Measurements from ENCODE around the gene FN3KRP.

The FN3KRP gene

GRCh38 chr17:82687871-82688270 is 28.6 kb upstream of the FN3KRP start:
- no peak overlapping the region for H3K27ac ChIP-seq (ENCODE audit: low read depth, low read length)
- no peaks in the 10 kb centered on the region for H3K4me1 ChIP-seq (ENCODE audit: control insufficient read depth in 5 of 5, insufficient read depth in 5 of 5, low read length in 5 of 5)
- no peak overlapping the region for H3K9ac ChIP-seq (ENCODE audit: low read length in 5 of 5)
- H3K9me3 ChIP-seq (ENCODE audit: control insufficient read depth in 5 of 5, low read length in 5 of 5), result no peaks in the 10 kb centered on the region
- H3K36me3 ChIP-seq (ENCODE audit: control insufficient read depth in 5 of 5, insufficient read depth in 5 of 5, low read length in 5 of 5), result peaks cover 0 to 16% (median 9%) of the 10 kb centered on the region in 5 donors
- H3K27me3 ChIP-seq (ENCODE audit: control insufficient read depth in 5 of 5, insufficient read depth in 4 of 5, low read length in 5 of 5), result no peaks in the 10 kb centered on the region
- H3K4me3 ChIP-seq (ENCODE audit: low read depth in 1 of 5, low read length in 5 of 5), result no peak overlapping the region

GRCh38 chr17:82689077-82689476 is 27.4 kb upstream of the FN3KRP start:
- H3K27ac ChIP-seq (ENCODE audit: low read depth, low read length), result no peak overlapping the region
- H3K9me3 ChIP-seq (ENCODE audit: control insufficient read depth in 5 of 5, low read length in 5 of 5), result peaks cover 0 to under 1% (median 0%) of the 10 kb centered on the region in 5 donors
- H3K9ac ChIP-seq (ENCODE audit: low read length in 5 of 5), result no peak overlapping the region
- no peaks in the 10 kb centered on the region for H3K27me3 ChIP-seq (ENCODE audit: control insufficient read depth in 5 of 5, insufficient read depth in 4 of 5, low read length in 5 of 5)
- no peaks in the 10 kb centered on the region for H3K4me1 ChIP-seq (ENCODE audit: control insufficient read depth in 5 of 5, insufficient read depth in 5 of 5, low read length in 5 of 5)
- H3K36me3 ChIP-seq (ENCODE audit: control insufficient read depth in 5 of 5, insufficient read depth in 5 of 5, low read length in 5 of 5), result peaks cover 0 to 16% (median 9%) of the 10 kb centered on the region in 5 donors
- no peak overlapping the region for H3K4me3 ChIP-seq (ENCODE audit: low read depth in 1 of 5, low read length in 5 of 5)

- peaks cover 0 to 16% (median 9%) of the 10 kb centered on the region in 5 donors for H3K36me3 ChIP-seq (ENCODE audit: control insufficient read depth in 5 of 5, insufficient read depth in 5 of 5, low read length in 5 of 5)
- H3K4me1 ChIP-seq (ENCODE audit: control insufficient read depth in 5 of 5, insufficient read depth in 5 of 5, low read length in 5 of 5), result no peaks in the 10 kb centered on the region
- no peaks in the 10 kb centered on the region for H3K27me3 ChIP-seq (ENCODE audit: control insufficient read depth in 5 of 5, insufficient read depth in 4 of 5, low read length in 5 of 5)
- H3K4me3 ChIP-seq (ENCODE audit: low read depth in 1 of 5, low read length in 5 of 5), result no peak overlapping the region
- peaks cover 0 to 8% (median 4%) of the 10 kb centered on the region in 5 donors for H3K9me3 ChIP-seq (ENCODE audit: control insufficient read depth in 5 of 5, low read length in 5 of 5)
- no peak overlapping the region for H3K9ac ChIP-seq (ENCODE audit: low read length in 5 of 5)
- H3K27ac ChIP-seq (ENCODE audit: low read depth, low read length), result no peak overlapping the region
These were observed 25.6 kb upstream of the FN3KRP start for GRCh38 chr17:82690786-82691489.

GRCh38 chr17:82691714-82692113 is 24.8 kb upstream of the FN3KRP start:
- Histone ChIP-seq H3K27ac (ENCODE audit: low read depth, low read length) (no peak overlapping the region), H3K4me1 (ENCODE audit: control insufficient read depth in 5 of 5, insufficient read depth in 5 of 5, low read length in 5 of 5) (peaks cover 0 to under 1% (median 0%) of the 10 kb centered on the region in 5 donors), H3K27me3 (ENCODE audit: control insufficient read depth in 5 of 5, insufficient read depth in 4 of 5, low read length in 5 of 5) (no peaks in the 10 kb centered on the region), H3K36me3 (ENCODE audit: control insufficient read depth in 5 of 5, insufficient read depth in 5 of 5, low read length in 5 of 5) (peaks cover 0 to 16% (median 9%) of the 10 kb centered on the region in 5 donors), H3K9me3 (ENCODE audit: control insufficient read depth in 5 of 5, low read length in 5 of 5) (peaks cover 0 to 8% (median 4%) of the 10 kb centered on the region in 5 donors), H3K4me3 (ENCODE audit: low read depth in 1 of 5, low read length in 5 of 5) (no peak overlapping the region), H3K9ac (ENCODE audit: low read length in 5 of 5) (no peak overlapping the region)

- Histone ChIP-seq H3K4me3 (ENCODE audit: low read depth in 1 of 5, low read length in 5 of 5) (no peak overlapping the region), H3K36me3 (ENCODE audit: control insufficient read depth in 5 of 5, insufficient read depth in 5 of 5, low read length in 5 of 5) (peaks cover 0 to 16% (median 9%) of the 10 kb centered on the region in 5 donors), H3K27me3 (ENCODE audit: control insufficient read depth in 5 of 5, insufficient read depth in 4 of 5, low read length in 5 of 5) (no peaks in the 10 kb centered on the region), H3K27ac (ENCODE audit: low read depth, low read length) (no peak overlapping the region), H3K4me1 (ENCODE audit: control insufficient read depth in 5 of 5, insufficient read depth in 5 of 5, low read length in 5 of 5) (peaks cover 1 to 6% (median 5%) of the 10 kb centered on the region in 5 donors), H3K9ac (ENCODE audit: low read length in 5 of 5) (peak overlapping the region in 1 of 5 donors; percentile 44), H3K9me3 (ENCODE audit: control insufficient read depth in 5 of 5, low read length in 5 of 5) (peaks cover 0 to 8% (median 4%) of the 10 kb centered on the region in 5 donors)
These were observed 24.2 kb upstream of the FN3KRP start for GRCh38 chr17:82692268-82692667.

- Histone ChIP-seq H3K4me3 (ENCODE audit: low read depth in 1 of 5, low read length in 5 of 5) (no peak overlapping the region), H3K9me3 (ENCODE audit: control insufficient read depth in 5 of 5, low read length in 5 of 5) (peaks cover 0 to 8% (median 4%) of the 10 kb centered on the region in 5 donors), H3K27ac (ENCODE audit: low read depth, low read length) (no peak overlapping the region), H3K4me1 (ENCODE audit: control insufficient read depth in 5 of 5, insufficient read depth in 5 of 5, low read length in 5 of 5) (peaks cover 1 to 14% (median 10%) of the 10 kb centered on the region in 5 donors), H3K36me3 (ENCODE audit: control insufficient read depth in 5 of 5, insufficient read depth in 5 of 5, low read length in 5 of 5) (peaks cover 0 to 16% (median 9%) of the 10 kb centered on the region in 5 donors), H3K27me3 (ENCODE audit: control insufficient read depth in 5 of 5, insufficient read depth in 4 of 5, low read length in 5 of 5) (no peaks in the 10 kb centered on the region), H3K9ac (ENCODE audit: low read length in 5 of 5) (no peak overlapping the region)
These were observed 23.2 kb upstream of the FN3KRP start for GRCh38 chr17:82693168-82693867.

- Histone ChIP-seq H3K4me3 (ENCODE audit: low read depth in 1 of 5, low read length in 5 of 5) (no peak overlapping the region), H3K9me3 (ENCODE audit: control insufficient read depth in 5 of 5, low read length in 5 of 5) (peaks cover 0 to 8% (median 4%) of the 10 kb centered on the region in 5 donors)
These were observed 21.9 kb upstream of the FN3KRP start for GRCh38 chr17:82694647-82695046.

GRCh38 chr17:82696259-82696658 is 20.2 kb upstream of the FN3KRP start:
- H3K9ac ChIP-seq (ENCODE audit: low read length in 5 of 5), result no peak overlapping the region
- peaks cover 0 to 5% (median 3%) of the 10 kb centered on the region in 5 donors for H3K36me3 ChIP-seq (ENCODE audit: control insufficient read depth in 5 of 5, insufficient read depth in 5 of 5, low read length in 5 of 5)
- peaks cover 0 to 8% (median 4%) of the 10 kb centered on the region in 5 donors for H3K9me3 ChIP-seq (ENCODE audit: control insufficient read depth in 5 of 5, low read length in 5 of 5)
- H3K4me1 ChIP-seq (ENCODE audit: control insufficient read depth in 5 of 5, insufficient read depth in 5 of 5, low read length in 5 of 5), result peaks cover 6 to 24% (median 20%) of the 10 kb centered on the region in 5 donors
- H3K4me3 ChIP-seq (ENCODE audit: low read depth in 1 of 5, low read length in 5 of 5), result no peak overlapping the region
- H3K27me3 ChIP-seq (ENCODE audit: control insufficient read depth in 5 of 5, insufficient read depth in 4 of 5, low read length in 5 of 5), result no peaks in the 10 kb centered on the region
- H3K27ac ChIP-seq (ENCODE audit: low read depth, low read length), result no peak overlapping the region

More at GRCh38 chr17:82694647-82695046, 21.9 kb upstream of the FN3KRP start:
- Histone ChIP-seq H3K36me3 (ENCODE audit: control insufficient read depth in 5 of 5, insufficient read depth in 5 of 5, low read length in 5 of 5) (peaks cover 0 to 16% (median 9%) of the 10 kb centered on the region in 5 donors), H3K27me3 (ENCODE audit: control insufficient read depth in 5 of 5, insufficient read depth in 4 of 5, low read length in 5 of 5) (no peaks in the 10 kb centered on the region), H3K27ac (ENCODE audit: low read depth, low read length) (no peak overlapping the region), H3K4me1 (ENCODE audit: control insufficient read depth in 5 of 5, insufficient read depth in 5 of 5, low read length in 5 of 5) (peaks cover 6 to 22% (median 18%) of the 10 kb centered on the region in 5 donors), H3K9ac (ENCODE audit: low read length in 5 of 5) (no peak overlapping the region)

GRCh38 chr17:82696916-82697807 is 19.3 kb upstream of the FN3KRP start:
- Histone ChIP-seq H3K36me3 (ENCODE audit: control insufficient read depth in 5 of 5, insufficient read depth in 5 of 5, low read length in 5 of 5) (peaks cover 0 to 3% (median 0%) of the 10 kb centered on the region in 5 donors), H3K4me3 (ENCODE audit: low read depth in 1 of 5, low read length in 5 of 5) (peak overlapping the region in 4 of 5 donors; percentile 47 to 73 (median 69)), H3K9ac (ENCODE audit: low read length in 5 of 5) (peak overlapping the region in 4 of 5 donors; percentile 8 to 76 (median 52)), H3K27me3 (ENCODE audit: control insufficient read depth in 5 of 5, insufficient read depth in 4 of 5, low read length in 5 of 5) (no peaks in the 10 kb centered on the region), H3K9me3 (ENCODE audit: control insufficient read depth in 5 of 5, low read length in 5 of 5) (peaks cover 0 to 8% (median 4%) of the 10 kb centered on the region in 5 donors), H3K4me1 (ENCODE audit: control insufficient read depth in 5 of 5, insufficient read depth in 5 of 5, low read length in 5 of 5) (peaks cover 6 to 24% (median 20%) of the 10 kb centered on the region in 5 donors), H3K27ac (ENCODE audit: low read depth, low read length) (no peak overlapping the region)

Data from subcutaneous abdominal adipose tissue (tissue), 5 donors.